PFSK-1 (cell line): ENCODE data around the gene KDM2B.

Experiments used
- POLR2AphosphoS5 ChIP-seq: IDR thresholded peaks from 2 replicates; pipeline ENCODE4 v1.6.1; 2012; ENCODE audit warnings: low read depth, mild to moderate bottlenecking, control low read depth, low read length, moderate library complexity
- SIN3A ChIP-seq: IDR thresholded peaks from 2 replicates; pipeline ENCODE4 v1.6.1; 2012; ENCODE audit warnings: mild to moderate bottlenecking, low read length, moderate library complexity, borderline replicate concordance; ENCODE audit not compliant: insufficient read depth
- TAF1 ChIP-seq: IDR thresholded peaks from 2 replicates; pipeline ENCODE4 v1.6.1; 2012; ENCODE audit warnings: low read length, control low read depth, borderline replicate concordance; ENCODE audit not compliant: insufficient read depth

DNA sequence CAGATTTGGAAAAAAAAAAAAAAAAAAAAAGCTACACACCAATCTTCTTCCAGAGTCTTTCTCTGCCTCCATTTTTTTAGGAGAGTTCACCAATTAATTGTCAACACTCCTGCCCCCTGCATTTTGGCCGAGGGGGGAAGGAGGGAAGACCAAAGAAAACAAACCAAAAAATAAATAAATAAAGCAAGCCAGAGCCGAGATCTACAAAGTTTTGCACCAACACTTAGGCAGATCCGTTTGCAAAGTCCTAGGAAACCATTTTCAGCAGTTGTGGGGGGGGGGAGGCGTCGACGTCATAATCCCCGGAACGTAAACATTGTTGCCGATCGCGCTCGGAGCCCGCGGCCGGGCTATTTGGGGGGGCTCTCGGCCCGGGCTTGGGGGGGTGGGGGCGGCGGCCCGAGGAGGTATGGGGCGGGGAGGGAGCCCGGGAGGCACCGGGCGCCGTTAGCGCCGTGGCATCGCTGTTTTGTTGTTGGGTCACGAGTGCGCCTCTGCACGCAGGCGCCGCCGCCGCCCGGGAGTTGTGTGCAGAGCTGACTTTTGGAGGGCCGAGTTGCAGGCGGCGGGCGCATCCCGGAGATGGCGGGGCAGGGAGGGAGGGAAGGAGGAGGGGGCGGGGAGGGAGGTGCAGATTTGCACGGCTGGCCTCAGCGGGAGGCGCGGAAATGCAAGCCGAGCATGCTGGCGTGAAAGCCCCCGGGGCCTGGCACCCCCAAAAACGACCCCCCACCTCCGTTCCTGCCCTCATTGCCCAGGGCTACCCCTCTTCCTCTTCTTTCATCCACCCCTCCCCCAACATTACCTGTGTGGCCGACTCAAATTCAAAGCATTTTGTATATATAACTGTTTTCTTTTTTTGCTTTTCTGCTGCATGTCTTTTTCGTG is 598 bp downstream of the KDM2B start:
- TF ChIP-seq TAF1 (0 out of 2 replicates have a peak, but pooled peaks have one; percentile 21), SIN3A (0 out of 2 replicates have a peak, but pooled peaks have one; percentile 69), POLR2AphosphoS5 (peak; percentile 18; the same call in 1 of the 2 replicates)
